ENCODE results near the gene NDUFB2. TPM values are rescaled to one million over a fixed set of nuclear protein-coding genes. Genes with fewer than 3 reads are reported as not detected.

NDUFB2 gene
- total and polyA plus RNA-seq, 9 of the 15 experiments (the other 6 are each of a cell fraction or from before 2014, with no cell fraction given) = 220 to 2,075 (median 320) TPM

GRCh38 chr7:140675726-140676125 is 20.8 kb upstream of the NDUFB2 start:
- no TSS peak for BruUV-seq (replicated peaks)

More at GRCh38 chr7:140675726-140676125, 20.8 kb upstream of the NDUFB2 start:
- FAIRE-seq (no peak), DNase-seq (ENCODE audit: extremely low read depth in 1 of 4, low spot score in 3 of 4) (no peak), ATAC-seq (no peak)
- no peaks in the 10 kb centered on the region for H3K9me1 ChIP-seq (ENCODE audit: control insufficient read depth, insufficient read depth, low read length)
- no peak overlapping the region; a peak in 1 of 4 replicates for H3K9ac ChIP-seq (ENCODE audit: insufficient read depth in 1 of 2, low read depth in 2 of 2, low read length in 2 of 2)
- H3K4me1 ChIP-seq (replicated peaks in 1 of 2; ENCODE audit: control insufficient read depth in 2 of 2, insufficient read depth in 2 of 2, low read length in 2 of 2) = peaks cover 18 to 31% of the 10 kb centered on the region in 2 experiments; a peak in 4 of 5 replicates
- no peak overlapping the region for H3K27ac ChIP-seq (ENCODE audit: extremely low read depth, low read depth, low read length)
- TF ChIP-seq THRA (IDR thresholded peaks at IDR 0.05) (peak; percentile 13; the same call in 1 of the 2 replicates), NR2C2 (CRISPR knock-in tag; IDR thresholded peaks at IDR 0.05) (no peak), NR2C2 (tag; IDR thresholded peaks at IDR 0.05) (0 out of 2 replicates have a peak, but pooled peaks have one; percentile 52)
- TF ChIP-seq, protein P1, sequence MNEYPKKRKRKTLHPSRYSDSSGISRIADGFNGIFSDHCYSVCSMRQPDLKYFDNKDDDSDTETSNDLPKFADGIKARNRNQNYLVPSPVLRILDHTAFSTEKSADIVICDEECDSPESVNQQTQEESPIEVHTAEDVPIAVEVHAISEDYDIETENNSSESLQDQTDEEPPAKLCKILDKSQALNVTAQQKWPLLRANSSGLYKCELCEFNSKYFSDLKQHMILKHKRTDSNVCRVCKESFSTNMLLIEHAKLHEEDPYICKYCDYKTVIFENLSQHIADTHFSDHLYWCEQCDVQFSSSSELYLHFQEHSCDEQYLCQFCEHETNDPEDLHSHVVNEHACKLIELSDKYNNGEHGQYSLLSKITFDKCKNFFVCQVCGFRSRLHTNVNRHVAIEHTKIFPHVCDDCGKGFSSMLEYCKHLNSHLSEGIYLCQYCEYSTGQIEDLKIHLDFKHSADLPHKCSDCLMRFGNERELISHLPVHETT (CRISPR knock-in tag; conservative IDR thresholded peaks at IDR 0.05 in 1 of 2, IDR thresholded peaks at IDR 0.05 in 1 of 2) = no peak
- no peaks in the 10 kb centered on the region for H3K79me2 ChIP-seq (ENCODE audit: control insufficient read depth, insufficient read depth, low read length)
- intact Hi-C loops (cut with micrococcal nuclease) = loop anchor here (1.0 to 10.0 kb wide), 5 partner anchors 136 to 859 kb away; no protein-coding TSS in a partner anchor
- 65% methylated on average over 4 of the region's 4 CpGs for WGBS (ENCODE audit: insufficient coverage, low coverage, missing lambda C conversion rate)
- no peak overlapping the region; the same call in 1 of the 2 replicates for H3K4me2 ChIP-seq (ENCODE audit: insufficient read depth, low read length)
- no peaks in the 10 kb centered on the region for H3K27me3 ChIP-seq (ENCODE audit: control insufficient read depth in 2 of 2, insufficient read depth in 2 of 2, low read length in 2 of 2)
- peaks cover 3% of the 10 kb centered on the region; the same call in 1 of the 3 replicates for H3K36me3 ChIP-seq (ENCODE audit: control insufficient read depth, insufficient read depth, low read length)
- no peaks in the 10 kb centered on the region for H4K20me1 ChIP-seq (replicated peaks; ENCODE audit: control insufficient read depth, insufficient read depth, low read length)
- in situ Hi-C loops (cut with MboI) = no loop called here
- no peaks in the 10 kb centered on the region for H3K9me3 ChIP-seq (replicated peaks; ENCODE audit: control insufficient read depth, insufficient read depth, low read depth, low read length)
- H2AFZ ChIP-seq (ENCODE audit: low read depth, low read length) = no peak overlapping the region
- CTCF ChIA-PET (ENCODE audit: low intra/inter-chr PET ratio) = no interaction called here
- POLR2A ChIA-PET = interaction anchor here (0.7 to 1.7 kb wide), 10 partner anchors 8 to 542 kb away, joined by 3 to 5 read pairs (median 4); partner anchors contain the start of genes BRAF and NDUFB2
- no peak overlapping the region for H3K4me3 ChIP-seq

Data from K562 (cell line).